DOHH2 (cell line): ENCODE data around the gene RAB15.

ENCODE experiments used
- H3F3A ChIP-seq: fragments of 200-600 bp; sonication (generic), shearing (Covaris generic); 2 replicates; pipeline ENCODE4 v1.6.0; 2016; ENCODE audit warnings: antibody characterized with exemption, mild to moderate bottlenecking; ENCODE audit not compliant: control insufficient read depth, insufficient read depth
- H3K27ac ChIP-seq: fragments of 200-600 bp; sonication (generic); 2 replicates; pipeline ENCODE4 v1.5.1; 2014; ENCODE audit warnings: low read depth, mild to moderate bottlenecking, low read length, moderate library complexity
- H3K27me3 ChIP-seq: fragments of 200-600 bp; sonication (generic); 2 replicates; pipeline ENCODE4 v1.6.1; 2014; ENCODE audit warnings: mild to moderate bottlenecking, low read length, mixed read lengths; ENCODE audit not compliant: control insufficient read depth
- H3K36me3 ChIP-seq: fragments of 200-600 bp; sonication (generic); 2 replicates; pipeline ENCODE4 v1.6.1; 2014; ENCODE audit warnings: mild to moderate bottlenecking, low read length, moderate library complexity, mixed read lengths; ENCODE audit not compliant: control insufficient read depth
- H3K4me1 ChIP-seq: fragments of 200-600 bp; sonication (generic); 2 replicates; pipeline ENCODE4 v1.6.1; 2014; ENCODE audit warnings: mild to moderate bottlenecking, low read length, mixed read lengths; ENCODE audit not compliant: control insufficient read depth
- H3K4me2 ChIP-seq: fragments of 200-600 bp; sonication (generic); 2 replicates; pipeline ENCODE4 v1.6.0; 2014; ENCODE audit warnings: mild to moderate bottlenecking, low read length, moderate library complexity
- H3K4me3 ChIP-seq: fragments of 200-600 bp; sonication (generic); 2 replicates; pipeline ENCODE4 v1.5.1; 2014; ENCODE audit warnings: mild to moderate bottlenecking, low read length, mixed read lengths
- H3K79me2 ChIP-seq: fragments of 200-600 bp; sonication (generic); 2 replicates; pipeline ENCODE4 v1.6.1; 2014; ENCODE audit warnings: mild to moderate bottlenecking, low read length, mixed read lengths; ENCODE audit not compliant: control insufficient read depth
- H3K9me2 ChIP-seq: fragments of 200-600 bp; sonication (generic); replicated peaks from 2 replicates; pipeline ENCODE4 v1.6.1; 2014; ENCODE audit warnings: mild to moderate bottlenecking, low read length, mixed read lengths; ENCODE audit not compliant: control insufficient read depth
- H3K9me3 ChIP-seq: fragments of 200-600 bp; sonication (generic); 2 replicates; pipeline ENCODE4 v1.6.1; 2014; ENCODE audit warnings: antibody characterized with exemption, low read length, mixed read lengths; ENCODE audit not compliant: control insufficient read depth, insufficient read depth
- H4K20me1 ChIP-seq: fragments of 200-600 bp; sonication (generic); 2 replicates; pipeline ENCODE4 v1.6.0; 2014; ENCODE audit warnings: low read depth, mild to moderate bottlenecking, antibody characterized with exemption, low read length, moderate library complexity; ENCODE audit not compliant: control insufficient read depth, insufficient read depth
- CTCF ChIP-seq: fragments of 200-600 bp; sonication (generic); IDR thresholded peaks from one replicate; pipeline ENCODE4 v1.5.1; 2014; ENCODE audit warnings: antibody characterized with exemption, mild to moderate bottlenecking, low read depth, low read length; ENCODE audit not compliant: poor library complexity, severe bottlenecking
- EZH2phosphoT487 ChIP-seq: fragments of 200-600 bp; sonication (generic); IDR thresholded peaks from 2 replicates; pipeline ENCODE4 v1.6.1; 2017; ENCODE audit warnings: borderline replicate concordance, mild to moderate bottlenecking, antibody characterized with exemption, low read length, moderate library complexity, mixed read lengths

The RAB15 gene

DNA sequence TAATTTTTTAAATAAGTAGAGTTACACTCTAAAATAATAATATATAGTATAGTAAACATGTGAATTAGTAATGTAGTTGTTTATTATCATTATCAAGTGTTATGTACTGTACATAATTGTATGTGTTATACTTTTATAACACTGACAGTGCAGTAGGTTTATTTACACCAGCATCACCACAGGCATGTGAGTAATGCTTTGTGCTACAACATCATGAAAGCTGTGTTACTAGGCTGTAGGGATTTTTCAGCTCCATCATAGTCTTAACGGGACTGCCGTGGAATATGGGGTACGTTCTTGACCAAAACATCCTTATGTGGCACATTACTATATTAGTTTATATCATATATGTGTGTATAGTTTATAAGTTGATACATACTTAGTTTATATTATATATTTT lies 23.2 kb upstream of the RAB15 start:
- no peaks in the 10 kb centered on the region for H3F3A ChIP-seq
- H3K9me3 ChIP-seq: no peaks in the 10 kb centered on the region
- 0 out of 2 replicates have a peak, but pooled peaks cover 2% of the 10 kb centered on the region for H3K36me3 ChIP-seq
- H4K20me1 ChIP-seq: no peaks in the 10 kb centered on the region
- no peaks in the 10 kb centered on the region for H3K9me2 ChIP-seq
- peaks cover 20% of the 10 kb centered on the region for H3K4me1 ChIP-seq
- H3K27ac ChIP-seq: no peak overlapping the region
- H3K4me3 ChIP-seq: no peak overlapping the region
- H3K27me3 ChIP-seq: no peaks in the 10 kb centered on the region
- peaks cover 22% of the 10 kb centered on the region for H3K79me2 ChIP-seq
- no peak overlapping the region for H3K4me2 ChIP-seq
- TF ChIP-seq EZH2phosphoT487 (no peak), CTCF (no peak)

GRCh38 chr14:64994540-64994939 lies 22.4 kb upstream of the RAB15 start:
- H3K27ac ChIP-seq: no peak overlapping the region
- peaks cover 27% of the 10 kb centered on the region for H3K79me2 ChIP-seq
- no peak for TF ChIP-seq EZH2phosphoT487
- no peak for TF ChIP-seq CTCF
- no peaks in the 10 kb centered on the region for H4K20me1 ChIP-seq
- H3K9me3 ChIP-seq: no peaks in the 10 kb centered on the region
- H3F3A ChIP-seq: no peaks in the 10 kb centered on the region
- no peak overlapping the region for H3K4me3 ChIP-seq
- no peaks in the 10 kb centered on the region for H3K27me3 ChIP-seq
- peaks cover 28% of the 10 kb centered on the region for H3K4me1 ChIP-seq
- 0 out of 2 replicates have a peak, but pooled peaks cover 2% of the 10 kb centered on the region for H3K36me3 ChIP-seq
- H3K9me2 ChIP-seq: no peaks in the 10 kb centered on the region
- no peak overlapping the region for H3K4me2 ChIP-seq

- Histone ChIP-seq H3K9me3 (no peaks in the 10 kb centered on the region), H3K27ac (no peak overlapping the region), H3K4me3 (no peak overlapping the region), H3F3A (no peaks in the 10 kb centered on the region), H3K9me2 (no peaks in the 10 kb centered on the region), H3K36me3 (peaks cover 6% of the 10 kb centered on the region), H3K27me3 (no peaks in the 10 kb centered on the region), H4K20me1 (no peaks in the 10 kb centered on the region), H3K4me2 (no peak overlapping the region), H3K4me1 (peaks cover 30% of the 10 kb centered on the region), H3K79me2 (peaks cover 36% of the 10 kb centered on the region)
- TF ChIP-seq EZH2phosphoT487 (no peak), CTCF (no peak)
Measured at GRCh38 chr14:64993266-64993930, 21.3 kb upstream of the RAB15 start.
